Measurements from ENCODE around the gene PATJ. TPM values are rescaled to one million over a fixed set of nuclear protein-coding genes. Genes with fewer than 3 reads are reported as not detected.

The PATJ gene
- total RNA-seq, 1 experiment from 2014 or later: 47.3 TPM

GRCh38 chr1:62208087-62208486 is 465.8 kb downstream of the PATJ start:
- Histone ChIP-seq H3K4me1 (ENCODE audit: insufficient read depth, low read length) (no peaks in the 10 kb centered on the region; the same call in 1 of the 2 replicates), H2BK5ac (ENCODE audit: insufficient read length, low read length) (no peak overlapping the region), H3K23ac (ENCODE audit: insufficient read length, low read depth, low read length) (no peak overlapping the region), H3K56ac (ENCODE audit: insufficient read length, low read depth, low read length) (no peak overlapping the region), H4K8ac (replicated peaks; ENCODE audit: insufficient read length, low read depth, low read length) (no peak overlapping the region), H3K14ac (ENCODE audit: insufficient read depth, low read length) (no peak overlapping the region), H3K9me3 (ENCODE audit: control insufficient read depth, low read depth, low read length) (no peaks in the 10 kb centered on the region), H3K79me1 (ENCODE audit: insufficient read depth, low read depth, low read length, poor library complexity, severe bottlenecking) (peaks cover 4% of the 10 kb centered on the region), H2BK15ac (ENCODE audit: low read depth, low read length) (no peak overlapping the region), H3K18ac (ENCODE audit: insufficient read length, low read depth, low read length) (no peak overlapping the region), H3K79me2 (ENCODE audit: insufficient read depth, low read length) (peaks cover 8% of the 10 kb centered on the region; the same call in 1 of the 2 replicates), H4K20me1 (ENCODE audit: control insufficient read depth, insufficient read depth, insufficient read length) (peaks cover 2% of the 10 kb centered on the region), H3K4me2 (ENCODE audit: insufficient read depth, insufficient read length, low read length) (no peak overlapping the region), H3K23me2 (ENCODE audit: insufficient read length, low read depth, low read length, poor library complexity, severe bottlenecking) (no peaks in the 10 kb centered on the region), H2AK5ac (ENCODE audit: insufficient read length, low read length) (no peak overlapping the region), H2AFZ (ENCODE audit: low read length) (no peak overlapping the region), H4K91ac (ENCODE audit: insufficient read length, low read depth, low read length) (no peak overlapping the region), H2BK12ac (ENCODE audit: insufficient read length, low read depth, low read length) (no peak overlapping the region), H2BK20ac (ENCODE audit: low read depth, low read length, poor library complexity, severe bottlenecking) (no peak overlapping the region), H3K27ac (ENCODE audit: insufficient read length, low read depth, low read length) (no peak overlapping the region), H4K5ac (ENCODE audit: insufficient read length, low read depth, low read length) (no peak overlapping the region), H3K4ac (ENCODE audit: low read depth, low read length) (no peak overlapping the region), H3K9ac (ENCODE audit: extremely low read depth, insufficient read length, low read length) (no peak overlapping the region), H3K27me3 (ENCODE audit: insufficient read depth, low read length) (no peaks in the 10 kb centered on the region), H2BK120ac (ENCODE audit: low read depth, low read length, poor library complexity, severe bottlenecking) (no peak overlapping the region), H3T11ph (ENCODE audit: low read length) (no peak overlapping the region)
- TF ChIP-seq CTCF (conservative IDR thresholded peaks at IDR 0.05): no peak
- Mint-ChIP-seq H3K4me3 (no peak overlapping the region), H3K27me3 (ENCODE audit: low read depth) (no peaks in the 10 kb centered on the region; the same call in 1 of the 2 replicates), H3K27ac (no peak overlapping the region), H3K4me1 (peaks cover 3 to 23% of the 10 kb centered on the region in 2 experiments; a peak in 3 of 4 replicates), H3K9me3 (peaks cover 15 to 47% of the 10 kb centered on the region in 2 experiments; a peak in 4 of 5 replicates), H3K36me3 (ENCODE audit: insufficient read depth in 1 of 3, low read depth in 3 of 3) (peaks cover 80 to 95% (median 94%) of the 10 kb centered on the region in 3 experiments)
- DNase-seq: no peak
- WGBS (ENCODE audit: extremely low coverage, insufficient read length, low lambda C conversion rate): no CpG with 5 or more reads among the region's 5 CpGs

All from H9 (cell line).